Measurements from ENCODE around the gene MRPL33. TPM values are rescaled to one million over a fixed set of nuclear protein-coding genes. Genes with fewer than 3 reads are reported as not detected.
A peak's percentile ranks its signal among the peaks of the same experiment; 100 is the strongest.

Gene MRPL33
- total and polyA plus RNA-seq, 2 of the 13 experiments (the other 11 are each of a cell fraction or from before 2014, with no cell fraction given) = 69.7 to 218 TPM

DNA sequence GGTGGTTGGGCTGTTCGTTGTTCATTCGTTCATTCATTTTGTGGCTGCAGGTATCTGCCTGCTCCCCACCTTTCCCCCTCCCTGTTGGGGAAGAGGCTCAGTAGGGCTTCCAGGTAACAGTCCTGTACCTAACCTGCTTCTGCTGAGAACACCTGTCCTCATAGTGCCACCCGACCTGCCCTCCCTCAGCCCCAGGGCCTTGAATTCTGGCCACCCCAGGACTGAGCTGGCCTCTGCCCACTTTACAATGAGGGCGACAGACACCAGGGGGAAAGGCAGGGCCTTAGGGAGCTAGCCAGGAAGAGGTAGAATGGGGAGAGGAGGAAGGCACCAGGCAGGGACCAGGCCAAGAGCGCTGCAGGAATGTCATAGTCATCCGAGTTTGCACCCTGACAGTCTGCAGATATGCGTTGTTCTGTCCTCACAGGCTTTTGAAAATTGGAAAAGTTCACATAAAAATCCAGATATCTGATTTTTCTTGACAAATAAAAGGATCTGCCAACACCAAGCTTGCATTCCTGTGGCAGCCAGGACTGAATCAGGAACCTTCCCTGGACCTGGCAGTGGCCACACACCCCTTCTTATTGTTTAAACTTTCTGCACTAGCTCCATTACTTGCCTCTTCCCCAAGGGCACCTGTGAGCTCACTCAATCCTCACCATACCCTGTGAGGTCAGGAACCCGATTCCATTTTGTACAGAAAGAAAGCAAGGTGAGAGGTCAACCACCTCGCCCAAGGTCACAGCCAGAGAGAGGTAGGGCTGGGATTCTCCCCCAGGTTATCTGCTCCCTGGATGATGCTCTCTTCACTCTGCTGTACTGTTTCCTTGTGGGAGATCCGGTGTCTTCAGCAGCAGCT is 35.3 kb upstream of the MRPL33 start (continued):
- TF ChIP-seq HNF1B (CRISPR knock-in tag; IDR thresholded peaks at IDR 0.05) (no peak), CCAR2 (optimal IDR thresholded peaks at IDR 0.05; ENCODE audit: low read depth, low read length) (no peak), ZNF569 (CRISPR knock-in tag; IDR thresholded peaks at IDR 0.05; ENCODE audit: borderline replicate concordance) (no peak), ZNF816 (CRISPR knock-in tag; IDR thresholded peaks at IDR 0.05; ENCODE audit: borderline replicate concordance) (no peak), ELF3 (CRISPR knock-in tag; IDR thresholded peaks at IDR 0.05) (no peak), GABPA (IDR thresholded peaks at IDR 0.05; ENCODE audit: low read depth, low read length) (no peak), GABPA (CRISPR knock-in tag; IDR thresholded peaks at IDR 0.05; ENCODE audit: low read depth) (no peak), SOX13 (IDR thresholded peaks at IDR 0.05) (no peak), SOX13 (CRISPR knock-in tag; conservative IDR thresholded peaks at IDR 0.05 in 1 of 2, IDR thresholded peaks at IDR 0.05 in 1 of 2) (no peak), NRL (CRISPR knock-in tag; IDR thresholded peaks at IDR 0.05; ENCODE audit: borderline replicate concordance) (no peak), ZNF547 (CRISPR knock-in tag; IDR thresholded peaks at IDR 0.05) (0 out of 2 replicates have a peak, but pooled peaks have one; percentile 34), ZNF251 (CRISPR knock-in tag; IDR thresholded peaks at IDR 0.05) (no peak), CTCF (CRISPR knock-in tag; IDR thresholded peaks at IDR 0.05) (no peak), PRMT3 (CRISPR knock-in tag; IDR thresholded peaks at IDR 0.05; ENCODE audit: borderline replicate concordance, low read depth) (no peak), ZNF446 (CRISPR knock-in tag; IDR thresholded peaks at IDR 0.05) (no peak), ZBTB25 (CRISPR knock-in tag; IDR thresholded peaks at IDR 0.05) (no peak), YEATS2 (CRISPR knock-in tag; IDR thresholded peaks at IDR 0.05; ENCODE audit: borderline replicate concordance) (no peak), ZNF619 (CRISPR knock-in tag; IDR thresholded peaks at IDR 0.05) (no peak), PITX1 (CRISPR knock-in tag; IDR thresholded peaks at IDR 0.05) (peak; percentile 18; the same call in 1 of the 2 replicates)
- TF ChIP-seq, protein P1, sequence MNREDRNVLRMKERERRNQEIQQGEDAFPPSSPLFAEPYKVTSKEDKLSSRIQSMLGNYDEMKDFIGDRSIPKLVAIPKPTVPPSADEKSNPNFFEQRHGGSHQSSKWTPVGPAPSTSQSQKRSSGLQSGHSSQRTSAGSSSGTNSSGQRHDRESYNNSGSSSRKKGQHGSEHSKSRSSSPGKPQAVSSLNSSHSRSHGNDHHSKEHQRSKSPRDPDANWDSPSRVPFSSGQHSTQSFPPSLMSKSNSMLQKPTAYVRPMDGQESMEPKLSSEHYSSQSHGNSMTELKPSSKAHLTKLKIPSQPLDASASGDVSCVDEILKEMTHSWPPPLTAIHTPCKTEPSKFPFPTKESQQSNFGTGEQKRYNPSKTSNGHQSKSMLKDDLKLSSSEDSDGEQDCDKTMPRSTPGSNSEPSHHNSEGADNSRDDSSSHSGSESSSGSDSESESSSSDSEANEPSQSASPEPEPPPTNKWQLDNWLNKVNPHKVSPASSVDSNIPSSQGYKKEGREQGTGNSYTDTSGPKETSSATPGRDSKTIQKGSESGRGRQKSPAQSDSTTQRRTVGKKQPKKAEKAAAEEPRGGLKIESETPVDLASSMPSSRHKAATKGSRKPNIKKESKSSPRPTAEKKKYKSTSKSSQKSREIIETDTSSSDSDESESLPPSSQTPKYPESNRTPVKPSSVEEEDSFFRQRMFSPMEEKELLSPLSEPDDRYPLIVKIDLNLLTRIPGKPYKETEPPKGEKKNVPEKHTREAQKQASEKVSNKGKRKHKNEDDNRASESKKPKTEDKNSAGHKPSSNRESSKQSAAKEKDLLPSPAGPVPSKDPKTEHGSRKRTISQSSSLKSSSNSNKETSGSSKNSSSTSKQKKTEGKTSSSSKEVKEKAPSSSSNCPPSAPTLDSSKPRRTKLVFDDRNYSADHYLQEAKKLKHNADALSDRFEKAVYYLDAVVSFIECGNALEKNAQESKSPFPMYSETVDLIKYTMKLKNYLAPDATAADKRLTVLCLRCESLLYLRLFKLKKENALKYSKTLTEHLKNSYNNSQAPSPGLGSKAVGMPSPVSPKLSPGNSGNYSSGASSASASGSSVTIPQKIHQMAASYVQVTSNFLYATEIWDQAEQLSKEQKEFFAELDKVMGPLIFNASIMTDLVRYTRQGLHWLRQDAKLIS (CRISPR knock-in tag; IDR thresholded peaks at IDR 0.05) = no peak
